Thyroid gland (tissue), 4 donors: ENCODE results near the gene CNTLN.

Source experiments
- CTCF ChIP-seq, 6 experiments: fragments of 200-600 bp in 3 of 6; fragments of 450-650 bp in 3 of 6; sonication (generic) in 3 of 6; IDR thresholded peaks; one replicate each; pipeline ENCODE4 v1.5.1; 2016 to 2019; ENCODE audit warnings: antibody characterized with exemption in 6 of 6, mild to moderate bottlenecking in 2 of 6, inconsistent platforms in 1 of 6, moderate library complexity in 1 of 6
- POLR2A ChIP-seq, 2 donors: fragments of 450-650 bp; IDR thresholded peaks; one replicate each; pipeline ENCODE4 v1.6.1; 2017; ENCODE audit warnings: antibody characterized with exemption in 2 of 2, mild to moderate bottlenecking in 2 of 2, moderate library complexity in 1 of 2

- TF ChIP-seq POLR2A (IDR thresholded peaks at IDR 0.05) (no peak), CTCF (IDR thresholded peaks at IDR 0.05) (no peak)
Measured at GRCh38 chr9:17481565-17481964, 346.7 kb downstream of the CNTLN start.
